COLO668 (cell line): ENCODE results near the gene SLC25A36.
"Not testable (repeated sequence)": the region's sequence is repeated elsewhere in the genome, so short reads cannot be mapped to it uniquely, and the experiment has no call there.

Experiments used
- DNase-seq: peaks from one replicate; lab custom pipeline; 2025; ENCODE audit not compliant: unreplicated experiment; lab: John Stamatoyannopoulos, UW

The SLC25A36 gene

DNA sequence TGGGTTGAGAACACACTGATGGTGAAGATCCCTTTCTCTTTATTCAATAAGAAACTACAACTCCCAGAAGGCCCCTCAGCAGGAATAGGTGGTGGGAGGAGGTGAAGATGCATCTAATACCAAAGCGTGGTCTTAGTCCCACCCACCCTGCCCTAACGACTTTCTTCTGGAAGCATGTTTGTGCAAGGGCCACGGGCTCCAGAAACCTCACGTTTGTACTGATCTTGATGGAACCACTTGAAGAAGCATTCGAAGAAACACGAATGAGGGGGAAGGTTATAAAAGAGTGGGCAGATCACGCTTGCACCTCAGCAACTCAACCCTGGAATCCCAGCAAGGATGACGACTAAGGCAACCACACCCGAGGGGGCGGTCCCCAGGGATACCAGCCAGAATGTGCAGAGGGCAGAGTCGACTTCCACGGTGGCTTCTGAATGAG lies 10.6 kb upstream of the SLC25A36 start:
- DNase-seq = no peak

DNA sequence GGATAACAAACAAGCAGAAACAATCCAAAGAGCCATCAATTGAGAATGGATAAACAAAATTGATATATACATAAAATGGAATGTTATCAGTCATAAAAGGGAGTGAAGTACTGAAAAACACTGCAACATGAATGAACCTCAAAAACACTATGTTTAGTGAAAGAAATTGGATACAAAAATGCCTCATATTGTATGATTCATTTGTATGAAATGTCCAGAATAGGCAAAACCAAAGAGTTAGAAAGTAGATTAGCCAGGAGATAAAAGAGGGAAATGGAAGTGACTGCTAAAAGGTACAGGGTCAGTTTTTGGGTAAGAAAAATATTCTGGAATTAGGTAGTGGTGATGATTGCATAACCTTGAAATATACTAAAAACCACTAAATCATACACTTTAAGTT lies 9.8 kb upstream of the SLC25A36 start:
- no peak for DNase-seq

DNA sequence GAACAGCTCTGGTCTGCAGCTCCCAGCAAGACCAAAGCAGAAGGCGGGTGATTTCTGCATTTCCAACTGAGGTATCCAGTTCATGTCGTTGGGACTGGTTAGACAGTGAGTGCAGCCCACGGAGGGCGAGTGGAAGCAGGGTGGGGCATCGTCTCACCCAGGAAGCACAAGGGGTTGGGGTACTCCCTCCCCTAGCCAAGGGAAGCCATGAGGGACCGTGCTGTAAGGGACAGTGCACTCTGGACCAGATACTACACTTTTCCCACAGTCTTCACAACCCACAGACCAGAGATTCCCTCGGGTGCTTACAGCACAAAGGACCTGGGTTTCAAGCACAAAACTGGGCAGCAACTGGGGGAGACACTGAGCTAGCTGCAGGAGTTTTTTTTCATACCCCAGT lies 8.5 kb upstream of the SLC25A36 start:
- no peak for DNase-seq

DNA sequence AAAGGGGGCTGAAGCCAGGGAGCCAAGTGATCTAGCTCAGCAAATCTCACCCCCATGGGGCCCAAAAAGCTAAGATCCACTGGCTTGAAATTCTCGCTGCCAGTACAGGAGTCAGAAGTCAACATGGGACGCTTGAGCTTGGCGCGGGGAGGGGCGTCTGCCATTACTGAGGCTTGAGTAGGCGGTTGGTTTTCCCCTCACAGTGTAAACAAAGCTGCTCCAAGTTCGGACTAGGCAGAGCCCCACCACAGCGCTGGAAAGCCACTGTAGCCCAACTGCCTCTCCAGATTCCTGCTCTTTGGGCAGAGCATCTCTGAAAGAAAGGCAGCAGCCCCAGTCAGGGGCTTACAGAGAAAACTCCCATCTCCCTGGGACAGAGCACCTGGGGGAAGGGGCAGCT lies 8.1 kb upstream of the SLC25A36 start:
- DNase-seq = no peak

DNA sequence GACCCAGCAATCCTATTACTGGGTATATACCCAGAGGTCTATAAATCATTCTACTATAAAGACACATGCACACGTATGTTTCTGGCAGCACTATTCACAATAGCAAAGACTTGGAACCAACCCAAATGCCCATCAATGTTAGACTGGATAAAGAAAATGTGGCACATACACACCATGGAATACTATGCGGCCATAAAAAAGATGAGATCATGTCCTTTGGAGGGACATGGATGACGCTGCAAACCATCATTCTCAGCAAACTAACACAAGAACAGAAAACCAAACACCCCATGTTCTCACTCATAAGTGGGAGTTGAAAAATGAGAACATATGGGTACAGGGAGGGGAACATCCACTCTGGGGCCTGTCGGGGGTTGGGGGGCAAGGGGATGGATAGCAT lies 2.3 kb upstream of the SLC25A36 start:
- not testable (repeated sequence) for DNase-seq

DNA sequence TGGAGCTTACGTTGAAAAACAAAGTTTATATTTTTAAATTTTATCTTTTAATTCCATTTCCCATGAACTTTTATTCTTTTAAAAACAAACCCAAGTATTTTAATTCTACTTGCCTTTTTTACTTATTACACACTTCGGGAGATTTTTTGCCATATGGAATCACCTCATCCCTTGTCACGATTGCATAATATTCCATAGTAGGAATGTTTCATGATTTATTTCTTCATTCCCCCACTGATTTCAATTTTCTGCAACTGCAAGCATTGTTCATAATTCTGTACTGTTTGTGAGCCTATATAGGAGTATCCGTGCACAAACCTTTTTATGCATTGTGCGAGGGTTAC lies 574 bp upstream of the SLC25A36 start:
- no peak for DNase-seq

DNA sequence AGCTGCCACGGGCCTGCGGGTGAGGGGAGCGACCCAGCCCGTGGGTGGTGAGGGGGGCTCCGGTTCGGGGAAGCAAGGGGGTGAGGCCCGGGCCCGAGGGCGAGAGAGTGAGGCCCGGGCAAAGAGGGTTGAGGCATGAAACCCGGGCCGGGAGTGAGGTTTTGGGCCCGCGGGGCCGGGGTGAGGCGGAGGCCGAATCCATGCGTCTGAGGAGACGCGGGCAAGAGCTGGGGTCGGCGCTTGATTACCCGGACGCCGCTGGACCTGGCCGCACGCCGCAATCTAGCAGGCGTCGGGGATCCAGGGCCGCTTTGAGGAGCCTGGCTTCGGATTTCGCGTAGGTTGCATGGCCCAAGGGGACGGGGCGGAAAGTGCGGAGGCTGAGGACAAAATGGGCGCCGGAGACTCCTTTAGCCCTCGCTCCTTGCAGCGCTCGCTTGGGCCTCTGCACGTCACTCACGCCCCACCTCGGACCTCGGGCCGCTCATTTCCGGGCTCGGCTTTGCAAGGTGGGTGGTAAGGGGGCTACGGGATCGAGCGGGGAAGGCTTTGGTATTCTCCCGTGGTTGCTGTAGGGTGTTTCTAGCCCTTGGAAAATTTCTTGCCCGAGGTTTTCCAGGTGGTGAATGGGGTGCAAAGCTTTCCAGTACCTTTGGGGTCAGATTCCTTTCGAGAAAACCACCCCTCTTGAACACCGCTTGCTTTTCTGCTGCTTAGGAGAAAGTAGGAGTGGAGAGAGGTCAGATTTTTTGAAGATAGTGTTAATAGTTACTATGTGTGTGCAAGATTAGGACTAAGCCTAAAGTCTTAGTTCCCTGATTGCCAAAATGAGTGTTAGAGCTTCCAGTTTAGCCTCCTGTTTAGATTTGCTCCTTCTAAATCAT lies 827 bp downstream of the SLC25A36 start:
- peak; percentile 53 for DNase-seq

DNA sequence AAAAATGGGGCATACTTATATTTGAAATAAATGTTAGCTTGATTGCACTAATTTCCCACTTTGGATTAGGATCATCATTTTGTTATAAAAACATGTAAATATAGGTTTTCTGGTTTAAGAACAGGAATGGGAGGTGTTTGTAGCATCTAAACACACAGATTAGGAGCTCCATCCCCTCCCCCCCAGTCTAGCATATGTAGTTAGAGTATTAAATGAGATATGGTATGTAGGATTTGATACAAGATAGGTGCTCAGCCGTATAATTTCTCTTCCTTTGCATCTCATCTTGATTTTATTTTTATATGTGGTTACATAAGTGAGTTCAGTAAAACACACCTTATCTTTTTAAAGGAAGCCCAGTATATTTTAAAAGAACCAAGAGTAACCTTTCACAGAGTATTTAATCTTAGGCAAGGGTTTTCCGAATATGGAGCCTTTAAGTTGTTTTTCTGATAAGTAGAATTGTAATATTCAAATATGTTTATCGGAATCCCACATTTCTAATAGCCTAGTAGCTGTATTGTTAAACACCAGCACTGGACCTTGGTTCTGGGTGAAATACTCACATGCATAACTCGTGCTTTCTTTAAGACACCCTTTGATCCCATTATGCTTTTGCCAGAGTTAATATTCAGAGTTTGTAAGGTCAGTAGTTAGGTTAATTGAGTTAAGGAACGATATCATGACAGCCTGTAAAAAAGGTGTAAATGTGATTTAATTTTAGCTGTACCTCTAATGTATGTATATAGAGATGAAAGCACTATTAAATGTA lies 2.3 kb downstream of the SLC25A36 start:
- DNase-seq = no peak

DNA sequence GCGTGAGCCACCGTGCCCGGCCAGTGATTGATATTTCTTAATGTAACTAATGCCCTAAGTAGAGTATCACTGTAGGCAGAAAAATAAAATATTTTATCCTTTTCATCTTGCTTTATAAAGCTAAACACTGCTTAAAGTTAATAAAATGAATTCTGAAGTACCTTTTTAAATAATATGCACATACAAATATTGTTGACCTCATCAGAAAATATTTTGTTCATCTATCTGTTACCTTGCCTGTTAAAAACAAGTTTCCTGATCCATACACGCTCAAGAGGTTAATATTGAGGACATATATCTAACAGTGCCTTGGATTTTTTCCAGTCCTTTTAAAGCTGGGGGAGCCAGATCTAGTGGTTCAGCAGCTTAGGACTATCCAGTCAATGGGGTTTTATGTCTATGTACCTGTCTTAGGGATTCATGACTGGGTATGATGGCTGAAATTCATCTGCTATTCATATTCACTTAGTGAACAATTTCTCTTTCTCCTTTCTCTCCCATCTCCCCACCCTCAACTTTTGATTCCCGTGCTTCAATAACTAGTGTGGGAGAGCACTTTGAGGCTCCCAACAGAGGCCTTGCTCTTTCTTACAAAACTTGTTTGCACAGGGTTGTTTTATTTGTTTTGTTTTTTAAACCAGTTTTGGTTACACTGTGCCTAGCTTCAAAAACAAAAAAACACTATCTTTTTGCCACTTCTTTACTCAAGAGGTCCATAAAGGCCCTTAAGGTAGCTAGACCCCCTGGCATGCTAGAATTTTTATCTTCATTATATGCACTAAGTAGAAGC lies 7.0 kb downstream of the SLC25A36 start:
- DNase-seq = no peak

DNA sequence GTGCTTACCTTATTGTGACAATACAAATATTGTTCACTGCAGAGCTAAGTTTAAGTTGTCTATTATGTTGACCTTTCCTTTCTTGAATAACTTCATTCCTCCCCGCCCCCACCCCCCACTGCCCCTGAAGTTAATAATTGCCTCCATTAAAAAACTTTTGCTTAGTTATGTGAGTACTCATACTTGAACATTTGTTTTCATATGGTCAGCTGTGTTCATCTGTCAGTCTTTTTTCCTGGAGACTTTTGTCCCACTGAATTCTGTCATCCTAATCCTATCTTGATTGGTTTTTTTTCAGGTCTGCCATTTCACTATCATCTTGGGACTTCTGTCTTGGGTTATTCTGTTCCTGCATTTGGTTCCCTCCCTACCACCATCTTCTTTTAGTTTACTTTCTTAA lies 8.5 kb downstream of the SLC25A36 start:
- no peak for DNase-seq

DNA sequence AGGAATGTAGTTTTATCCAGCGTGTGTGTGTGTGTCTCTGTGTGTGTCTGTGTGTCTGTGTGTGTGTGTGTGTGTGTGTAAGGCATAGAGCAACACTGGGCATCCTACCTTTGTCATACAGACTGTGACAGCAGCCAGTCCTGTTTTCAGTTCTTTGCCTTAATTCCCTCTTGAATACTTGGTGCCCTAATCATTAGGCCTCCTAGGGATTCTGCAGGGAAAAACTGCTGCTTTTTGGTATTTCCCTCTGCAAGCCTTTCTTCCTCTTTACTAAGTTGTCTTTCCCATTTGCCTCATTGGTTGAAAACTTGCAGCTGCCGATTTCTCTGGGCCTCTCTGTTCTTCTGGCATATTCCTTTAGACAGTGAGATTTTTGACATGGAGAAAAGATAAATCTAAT lies 9.2 kb downstream of the SLC25A36 start:
- no peak for DNase-seq

DNA sequence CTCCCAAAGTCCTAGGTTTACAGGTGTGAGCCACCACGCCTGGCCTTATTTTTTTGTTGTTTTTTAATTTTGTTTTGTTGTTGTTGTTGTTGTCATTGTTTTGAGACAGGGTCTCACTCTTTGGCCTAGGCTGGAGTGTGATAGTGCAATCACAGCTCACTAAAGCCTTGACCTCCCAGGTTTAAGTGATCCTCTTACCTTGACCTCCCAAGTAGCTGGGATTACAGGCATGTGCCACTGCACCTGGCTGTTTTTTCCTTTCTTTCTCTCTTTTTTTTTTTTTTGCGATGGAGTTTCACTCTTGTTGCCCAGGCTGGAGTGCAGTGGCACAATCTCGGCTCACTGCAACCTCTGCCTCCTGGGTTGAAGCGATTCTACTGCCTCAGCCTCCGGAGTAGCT lies 10.1 kb downstream of the SLC25A36 start:
- DNase-seq = not testable (repeated sequence)

DNA sequence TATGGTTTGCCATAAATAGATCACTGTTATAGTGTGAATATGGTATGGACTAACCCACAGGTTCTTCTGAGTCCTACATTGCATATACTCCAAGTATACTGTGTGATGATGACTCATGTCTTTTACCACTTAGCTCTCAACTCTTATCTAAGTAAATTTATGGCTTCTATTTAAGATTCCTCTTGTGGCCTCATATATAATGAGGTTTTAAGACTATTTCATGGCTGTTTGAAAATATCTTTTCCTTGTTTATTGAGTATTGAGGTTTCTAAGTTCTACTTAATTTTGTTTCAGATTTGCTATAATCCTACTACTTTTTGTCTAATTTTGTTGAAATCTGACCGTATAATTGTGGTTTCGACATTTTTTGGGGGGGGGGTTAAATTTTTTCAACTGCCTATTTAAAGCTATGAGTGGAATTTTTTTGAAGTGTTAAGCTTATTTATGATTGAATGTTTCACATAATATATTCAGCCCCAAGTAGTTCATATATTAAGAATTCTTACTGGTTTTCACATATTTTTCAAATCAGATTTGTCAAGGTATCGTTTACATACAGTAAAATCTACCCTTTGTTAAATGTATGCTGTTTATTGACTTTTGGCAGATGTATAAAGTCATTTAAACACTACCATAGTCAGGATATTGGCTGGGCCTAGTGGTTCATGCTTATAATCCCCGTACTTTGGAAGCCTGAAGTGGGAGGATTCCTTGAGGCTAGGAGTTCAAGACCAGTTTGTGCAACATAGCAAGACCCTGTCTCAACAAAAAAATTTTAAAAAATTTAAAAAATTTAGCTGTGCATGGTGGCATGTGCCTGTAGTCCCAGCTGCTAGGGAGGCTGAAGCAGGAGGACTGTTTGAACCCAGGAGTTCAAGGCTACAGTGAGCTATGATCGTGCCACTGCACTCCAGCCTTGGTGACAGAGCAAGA lies 11.7 kb downstream of the SLC25A36 start:
- DNase-seq = no peak

DNA sequence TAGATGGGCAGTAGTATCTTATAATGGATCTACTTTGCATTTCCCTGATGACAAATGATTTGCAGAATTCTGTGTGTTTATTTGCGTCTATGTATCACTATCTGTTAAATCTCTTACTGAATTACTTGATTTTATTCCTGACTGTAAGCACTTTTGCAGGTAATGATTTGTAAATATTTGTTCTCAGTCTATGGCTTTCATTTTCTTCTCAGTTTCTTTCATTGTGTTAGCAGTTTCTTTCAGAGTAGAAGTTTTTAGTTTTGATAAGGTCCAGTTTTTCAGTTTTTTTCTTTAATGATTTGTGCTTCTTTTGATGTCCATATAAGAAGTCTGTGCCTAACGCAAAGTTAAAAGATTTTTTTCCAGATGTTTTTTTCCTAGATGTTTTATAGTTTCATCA lies 12.9 kb downstream of the SLC25A36 start:
- DNase-seq = no peak

DNA sequence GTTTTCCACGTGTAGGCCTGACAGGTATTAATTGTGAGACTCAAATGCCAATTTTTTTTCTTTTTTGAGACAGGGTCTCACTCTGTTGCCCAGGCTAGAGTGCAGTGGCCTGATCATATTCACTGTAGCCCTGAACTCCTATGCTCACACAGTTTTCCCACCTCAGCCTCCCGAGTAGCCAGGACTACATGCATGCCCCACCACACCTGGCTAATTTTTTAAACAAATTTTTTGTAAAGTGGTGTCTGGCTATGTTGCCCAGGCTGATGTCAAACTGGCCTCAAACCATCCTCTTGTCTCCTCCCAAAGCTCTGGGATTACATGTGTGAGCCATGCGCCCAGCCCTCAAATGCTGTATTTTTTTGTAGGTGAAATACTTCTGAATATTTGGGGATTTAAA lies 14.0 kb downstream of the SLC25A36 start:
- DNase-seq = no peak

DNA sequence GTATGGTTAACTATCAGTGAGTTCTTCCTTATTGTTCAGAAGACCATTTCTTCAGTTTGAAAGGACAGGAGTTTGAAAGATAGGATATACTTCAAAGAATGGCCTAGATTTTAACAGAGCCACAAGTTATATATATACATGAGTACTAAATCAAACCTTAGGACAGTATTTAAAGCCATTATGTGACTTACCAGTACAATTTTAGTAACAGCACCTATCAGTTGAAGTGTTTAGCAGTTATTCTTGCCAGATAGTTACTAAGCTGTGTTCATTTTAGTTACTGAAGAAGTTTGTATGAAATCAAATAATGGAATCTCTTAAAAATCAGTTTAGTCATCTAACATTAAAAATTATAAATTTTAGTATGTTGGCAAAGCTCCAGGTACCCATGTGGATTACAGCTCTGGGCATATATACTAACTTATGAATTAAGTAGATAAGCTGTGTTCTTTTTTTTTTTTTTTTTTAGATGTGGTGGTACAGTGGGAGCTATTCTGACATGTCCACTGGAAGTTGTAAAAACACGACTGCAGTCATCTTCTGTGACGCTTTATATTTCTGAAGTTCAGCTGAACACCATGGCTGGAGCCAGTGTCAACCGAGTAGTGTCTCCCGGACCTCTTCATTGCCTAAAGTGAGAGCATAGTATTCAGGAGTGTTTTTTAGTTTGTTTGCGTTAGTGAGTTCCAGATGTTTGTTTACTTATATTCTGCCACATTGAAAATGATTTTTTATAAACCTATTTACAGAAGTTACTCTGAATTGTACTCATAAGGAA lies 14.6 kb downstream of the SLC25A36 start:
- no peak for DNase-seq

DNA sequence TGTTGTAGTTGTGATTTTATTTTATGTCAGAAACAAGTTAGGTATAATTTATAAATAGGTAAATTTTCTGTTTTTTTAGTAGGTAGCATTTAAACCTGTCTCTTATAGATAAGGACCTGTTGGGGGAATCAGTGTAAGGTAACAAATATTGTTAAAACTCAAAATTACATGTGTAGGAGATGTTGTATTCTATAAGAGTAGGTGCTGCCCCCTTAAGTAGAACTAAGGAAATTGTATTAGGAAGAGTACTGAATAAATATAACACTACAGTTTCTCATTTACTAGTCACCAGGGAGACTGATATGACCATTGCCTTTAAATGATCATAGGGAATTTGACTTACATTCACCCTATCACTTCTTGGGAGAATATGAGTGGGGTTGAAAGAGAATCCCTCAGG lies 31.2 kb downstream of the SLC25A36 start:
- DNase-seq = no peak

DNA sequence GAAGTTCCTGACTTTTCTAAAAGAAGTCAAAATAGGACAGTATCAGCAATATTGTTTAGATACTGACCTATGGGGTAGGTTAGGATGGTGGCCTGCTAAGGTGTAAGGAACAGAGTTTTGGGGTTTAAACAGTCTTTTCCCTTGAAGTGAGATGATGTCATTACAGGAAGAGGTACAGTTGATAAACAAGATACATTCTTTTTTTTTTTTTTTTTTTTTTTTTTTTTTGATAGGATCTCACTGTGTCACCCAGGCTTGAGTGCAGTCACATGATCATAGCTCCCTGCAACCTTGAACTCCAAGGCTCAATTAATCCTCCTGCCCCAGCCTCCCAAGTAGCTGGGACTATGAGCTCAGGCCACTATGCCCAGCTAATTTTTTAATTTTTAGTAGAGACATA lies 33.3 kb downstream of the SLC25A36 start:
- no peak for DNase-seq

DNA sequence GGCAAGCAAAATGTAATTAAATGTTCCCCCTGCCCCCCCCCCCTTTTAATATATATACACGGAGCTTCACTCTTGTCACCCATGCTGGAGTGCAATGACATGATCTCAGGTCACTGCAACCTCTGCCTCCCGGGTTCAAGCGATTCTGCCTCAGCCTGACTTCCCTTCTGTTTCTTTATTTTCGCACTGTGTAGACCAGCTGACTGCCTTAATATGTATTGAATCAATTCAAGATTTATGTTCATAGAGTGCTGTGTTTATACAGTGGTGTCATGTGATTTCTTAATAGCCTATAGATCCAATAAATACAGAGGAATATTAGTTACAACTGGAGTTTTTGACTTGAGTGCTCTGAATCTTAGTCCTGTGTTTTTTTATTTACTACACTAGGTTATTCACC lies 39.0 kb downstream of the SLC25A36 start:
- no peak for DNase-seq

DNA sequence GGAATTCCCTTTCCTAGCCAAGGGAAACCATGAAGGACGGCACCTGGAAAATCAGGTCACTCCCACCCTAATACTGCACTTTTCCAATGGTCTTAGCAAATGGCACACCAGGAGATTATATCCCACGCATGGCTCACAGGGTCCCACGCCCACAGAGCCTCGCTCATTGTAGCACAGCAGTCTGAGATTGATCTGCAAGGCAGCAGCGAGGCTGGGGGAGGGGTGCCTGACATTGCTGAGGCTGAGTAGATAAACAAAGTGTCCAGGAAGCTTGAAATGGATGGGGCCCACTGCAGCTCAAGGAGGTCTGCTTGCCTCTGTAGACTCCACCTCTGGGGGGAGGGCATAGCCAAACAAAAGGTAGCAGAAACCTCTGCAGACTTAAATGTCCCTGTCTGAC lies 46.2 kb downstream of the SLC25A36 start:
- DNase-seq = not testable (repeated sequence)
